GM19240 (cell line): ENCODE results near the gene TRIM23.
"Not testable (repeated sequence)": the region's sequence is repeated elsewhere in the genome, so short reads cannot be mapped to it uniquely, and the experiment has no call there.

Experiments used
- DNase-seq: peaks from one replicate; pipeline ENCODE4 v3.0.0; 2011; ENCODE audit warnings: low spot score; ENCODE audit not compliant: insufficient read length

The TRIM23 gene

GRCh38 chr5:65624025-65624570, at the start of gene TRIM23:
Gene TRIM23 (minus strand): TSS chr5:65624333. CDS start chr5:65624274, 59 bp downstream.
- peak; percentile 62 for DNase-seq

- DNase-seq = no peak
Observed at GRCh38 chr5:65672796-65673195, 48.7 kb upstream of the TRIM23 start.

- no peak for DNase-seq
Observed at GRCh38 chr5:65668696-65669095, 44.6 kb upstream of the TRIM23 start.

GRCh38 chr5:65663804-65664521, 39.8 kb upstream of the TRIM23 start:
- no peak for DNase-seq

- DNase-seq = no peak
Observed at GRCh38 chr5:65654713-65655112, 30.6 kb upstream of the TRIM23 start.

- DNase-seq = no peak
Observed at GRCh38 chr5:65651144-65651543, 27.0 kb upstream of the TRIM23 start.

- no peak for DNase-seq
Observed at GRCh38 chr5:65647941-65648340, 23.8 kb upstream of the TRIM23 start.

GRCh38 chr5:65646938-65647337, 22.8 kb upstream of the TRIM23 start:
- no peak for DNase-seq

- no peak for DNase-seq
Observed at GRCh38 chr5:65640240-65640639, 16.1 kb upstream of the TRIM23 start.

- no peak for DNase-seq
Observed at GRCh38 chr5:65630981-65631380, 6.8 kb upstream of the TRIM23 start.

GRCh38 chr5:65625743-65626142, 1.6 kb upstream of the TRIM23 start:
- DNase-seq = no peak

- peak; percentile 14 for DNase-seq
Observed at GRCh38 chr5:65624571-65625555, 730 bp upstream of the TRIM23 start, which contains the start of the genes SHLD3 and TRAPPC13. Gene SHLD3 (plus strand): TSS chr5:65625027. CDS start chr5:65629588, 4,561 bp downstream. Gene TRAPPC13 (plus strand): TSS chr5:65625027. CDS start chr5:65625061, 34 bp downstream.

GRCh38 chr5:65623482-65623881, 651 bp downstream of the TRIM23 start:
- no peak for DNase-seq

GRCh38 chr5:65621961-65622360, 2.2 kb downstream of the TRIM23 start:
- not testable (repeated sequence) for DNase-seq

- no peak for DNase-seq
Observed at GRCh38 chr5:65620021-65620420, 4.1 kb downstream of the TRIM23 start.

- DNase-seq = no peak
Observed at GRCh38 chr5:65612298-65612907, 11.7 kb downstream of the TRIM23 start.

GRCh38 chr5:65611524-65611923, 12.6 kb downstream of the TRIM23 start:
- DNase-seq = no peak

- not testable (repeated sequence) for DNase-seq
Observed at GRCh38 chr5:65601761-65602160, 22.4 kb downstream of the TRIM23 start.

GRCh38 chr5:65588694-65589093, 35.4 kb downstream of the TRIM23 start:
- no peak for DNase-seq

GRCh38 chr5:65577141-65577540, 47.0 kb downstream of the TRIM23 start:
- DNase-seq = no peak

GRCh38 chr5:65570598-65571226, 53.4 kb downstream of the TRIM23 start:
- no peak for DNase-seq
